Measurements from ENCODE around the gene TAC4.

- no peak for TF ChIP-seq CTCF (conservative IDR thresholded peaks at IDR 0.05; ENCODE audit: low read length)
- no peak for TF ChIP-seq EZH2phosphoT487 (IDR thresholded peaks at IDR 0.05; ENCODE audit: borderline replicate concordance, low read depth, low read length)
Measured at GRCh38 chr17:49866019-49866380, 18.1 kb upstream of the TAC4 start.
